ENCODE measurements around the gene VAV2. TPM values are rescaled to one million over a fixed set of nuclear protein-coding genes. Genes with fewer than 3 reads are reported as not detected.

Gene VAV2
- total and polyA plus RNA-seq, 9 of the 15 experiments (the other 6 are each of a cell fraction or from before 2014, with no cell fraction given): 0.01 to 2.7 (median 1.0) TPM; not detected in 1

DNA sequence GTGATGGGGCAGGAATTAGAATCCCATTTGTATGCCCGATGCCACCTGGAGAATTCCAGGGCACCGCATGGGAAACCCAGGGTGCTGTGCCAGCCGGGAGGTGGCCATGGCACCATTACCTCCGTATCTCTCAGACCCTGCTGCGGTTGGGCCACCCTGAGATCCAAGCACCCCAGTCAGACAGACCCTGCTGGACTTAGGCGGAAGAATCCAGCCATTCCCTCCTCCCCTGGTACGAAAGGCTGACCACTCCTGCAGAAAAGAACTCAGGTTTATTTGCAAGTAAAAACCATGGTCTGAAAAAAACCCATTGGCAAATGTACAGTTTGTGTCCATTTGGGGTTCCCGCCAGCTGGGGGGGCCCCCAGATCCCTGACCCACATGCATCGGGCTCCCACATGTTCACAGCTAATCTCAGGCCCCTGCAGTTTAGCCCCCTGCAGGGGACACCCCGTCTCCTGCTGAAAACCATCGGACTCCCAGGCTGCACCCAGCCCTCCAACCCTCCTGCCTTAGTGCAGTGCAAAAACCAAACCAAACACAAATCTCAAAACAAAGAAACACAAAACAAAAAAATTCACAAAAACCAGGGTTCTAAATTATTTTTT, 230.4 kb downstream of the VAV2 start:
- POLR2A ChIA-PET: no interaction called here
- Histone ChIP-seq H3K4me2 (ENCODE audit: insufficient read depth, low read length) (no peak overlapping the region), H4K20me1 (replicated peaks; ENCODE audit: control insufficient read depth, insufficient read depth, low read length) (no peaks in the 10 kb centered on the region), H3K36me3 (ENCODE audit: control insufficient read depth, insufficient read depth, low read length) (no peaks in the 10 kb centered on the region), H3K9ac (ENCODE audit: insufficient read depth in 1 of 2, low read depth in 2 of 2, low read length in 2 of 2) (no peak overlapping the region), H3K4me3 (no peak overlapping the region), H3K27ac (ENCODE audit: extremely low read depth, low read depth, low read length) (no peak overlapping the region), H2AFZ (ENCODE audit: low read depth, low read length) (no peak overlapping the region), H3K27me3 (ENCODE audit: control insufficient read depth in 2 of 2, insufficient read depth in 2 of 2, low read length in 2 of 2) (peaks cover 0 to 8% of the 10 kb centered on the region in 2 experiments; a peak in 1 of 5 replicates), H3K4me1 (replicated peaks in 1 of 2; ENCODE audit: control insufficient read depth in 2 of 2, insufficient read depth in 2 of 2, low read length in 2 of 2) (no peaks in the 10 kb centered on the region), H3K79me2 (ENCODE audit: control insufficient read depth, insufficient read depth, low read length) (no peaks in the 10 kb centered on the region), H3K9me1 (ENCODE audit: control insufficient read depth, insufficient read depth, low read length) (no peaks in the 10 kb centered on the region), H3K9me3 (replicated peaks; ENCODE audit: control insufficient read depth, insufficient read depth, low read depth, low read length) (no peaks in the 10 kb centered on the region)
- BruUV-seq (replicated peaks): no TSS peak
- in situ Hi-C loops (cut with MboI) (no loop called here), intact Hi-C loops (cut with micrococcal nuclease) (no loop called here)
- DNase-seq (ENCODE audit: extremely low read depth in 1 of 4, low spot score in 3 of 4) (no peak), FAIRE-seq (no peak), ATAC-seq (no peak)
- CTCF ChIA-PET (ENCODE audit: low intra/inter-chr PET ratio): no interaction called here
- 13% methylated on average over 11 of the region's 11 CpGs for WGBS (ENCODE audit: insufficient coverage, low coverage, missing lambda C conversion rate)
- TF ChIP-seq DLX4 (CRISPR knock-in tag; IDR thresholded peaks at IDR 0.05) (no peak), ZBTB2 (IDR thresholded peaks at IDR 0.05) (no peak), SIN3A (IDR thresholded peaks at IDR 0.05; ENCODE audit: borderline replicate concordance in 2 of 2, control insufficient read depth in 1 of 2, low read depth in 2 of 2, low read length in 2 of 2) (no peak), GABPB2 (CRISPR knock-in tag; conservative IDR thresholded peaks at IDR 0.05) (no peak), ZNF311 (CRISPR knock-in tag; IDR thresholded peaks at IDR 0.05) (no peak), RUNX1 (IDR thresholded peaks at IDR 0.05; ENCODE audit: low read depth) (no peak), ZNF512 (tag; IDR thresholded peaks at IDR 0.05) (no peak)
- TF ChIP-seq, protein P1, sequence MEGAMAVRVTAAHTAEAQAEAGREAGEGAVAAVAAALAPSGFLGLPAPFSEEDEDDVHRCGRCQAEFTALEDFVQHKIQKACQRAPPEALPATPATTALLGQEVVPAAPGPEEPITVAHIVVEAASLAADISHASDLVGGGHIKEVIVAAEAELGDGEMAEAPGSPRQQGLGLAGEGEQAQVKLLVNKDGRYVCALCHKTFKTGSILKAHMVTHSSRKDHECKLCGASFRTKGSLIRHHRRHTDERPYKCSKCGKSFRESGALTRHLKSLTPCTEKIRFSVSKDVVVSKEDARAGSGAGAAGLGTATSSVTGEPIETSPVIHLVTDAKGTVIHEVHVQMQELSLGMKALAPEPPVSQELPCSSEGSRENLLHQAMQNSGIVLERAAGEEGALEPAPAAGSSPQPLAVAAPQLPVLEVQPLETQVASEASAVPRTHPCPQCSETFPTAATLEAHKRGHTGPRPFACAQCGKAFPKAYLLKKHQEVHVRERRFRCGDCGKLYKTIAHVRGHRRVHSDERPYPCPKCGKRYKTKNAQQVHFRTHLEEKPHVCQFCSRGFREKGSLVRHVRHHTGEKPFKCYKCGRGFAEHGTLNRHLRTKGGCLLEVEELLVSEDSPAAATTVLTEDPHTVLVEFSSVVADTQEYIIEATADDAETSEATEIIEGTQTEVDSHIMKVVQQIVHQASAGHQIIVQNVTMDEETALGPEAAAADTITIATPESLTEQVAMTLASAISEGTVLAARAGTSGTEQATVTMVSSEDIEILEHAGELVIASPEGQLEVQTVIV (CRISPR knock-in tag; IDR thresholded peaks at IDR 0.05; ENCODE audit: borderline replicate concordance): no peak
- TF ChIP-seq, protein P2, sequence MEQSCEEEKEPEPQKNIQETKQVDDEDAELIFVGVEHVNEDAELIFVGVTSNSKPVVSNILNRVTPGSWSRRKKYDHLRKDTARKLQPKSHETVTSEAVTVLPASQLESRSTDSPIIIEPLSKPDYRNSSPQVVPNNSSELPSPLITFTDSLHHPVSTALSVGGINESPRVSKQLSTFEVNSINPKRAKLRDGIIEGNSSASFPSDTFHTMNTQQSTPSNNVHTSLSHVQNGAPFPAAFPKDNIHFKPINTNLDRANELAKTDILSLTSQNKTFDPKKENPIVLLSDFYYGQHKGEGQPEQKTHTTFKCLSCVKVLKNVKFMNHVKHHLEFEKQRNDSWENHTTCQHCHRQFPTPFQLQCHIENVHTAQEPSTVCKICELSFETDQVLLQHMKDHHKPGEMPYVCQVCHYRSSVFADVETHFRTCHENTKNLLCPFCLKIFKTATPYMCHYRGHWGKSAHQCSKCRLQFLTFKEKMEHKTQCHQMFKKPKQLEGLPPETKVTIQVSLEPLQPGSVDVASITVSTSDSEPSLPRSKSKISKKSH (CRISPR knock-in tag; IDR thresholded peaks at IDR 0.05): no peak

Data from K562 (cell line).